ENCODE results near the gene PPP1R1A.
A peak's percentile ranks its signal among the peaks of the same experiment; 100 is the strongest.

PPP1R1A gene

DNA sequence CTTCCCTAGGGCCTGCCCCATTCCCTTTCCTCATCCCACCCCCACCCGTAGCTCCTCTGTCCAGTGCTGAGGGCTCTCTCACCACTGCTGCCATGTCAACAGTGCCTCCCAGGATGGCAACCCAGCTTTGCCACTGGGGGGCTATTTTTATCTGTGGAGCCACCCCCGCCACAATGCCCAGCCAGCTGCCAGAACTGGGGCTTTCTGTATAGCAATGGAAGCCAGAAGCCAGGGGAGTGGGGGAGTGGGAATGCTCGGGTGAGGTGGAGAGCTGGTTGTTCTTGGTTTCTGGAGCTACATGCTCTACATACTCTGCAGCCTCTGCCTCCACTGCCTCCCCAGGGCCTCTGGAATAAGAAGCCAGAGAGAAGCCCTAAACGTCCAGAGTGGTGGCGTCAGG, 30.1 kb downstream of the PPP1R1A start:
- in situ Hi-C loops (cut with MboI; ENCODE audit: low sequenced_read_pairs): no loop called here
- Histone ChIP-seq H3K27me3 (ENCODE audit: low read depth) (peaks cover 4% of the 10 kb centered on the region; the same call in 1 of the 2 replicates), H3K4me3 (no peak overlapping the region), H3K9me3 (no peaks in the 10 kb centered on the region), H3K36me3 (replicated peaks) (no peaks in the 10 kb centered on the region), H3K4me1 (no peaks in the 10 kb centered on the region)
- DNase-seq (ENCODE audit: low spot score in 2 of 2): no peak

DNA sequence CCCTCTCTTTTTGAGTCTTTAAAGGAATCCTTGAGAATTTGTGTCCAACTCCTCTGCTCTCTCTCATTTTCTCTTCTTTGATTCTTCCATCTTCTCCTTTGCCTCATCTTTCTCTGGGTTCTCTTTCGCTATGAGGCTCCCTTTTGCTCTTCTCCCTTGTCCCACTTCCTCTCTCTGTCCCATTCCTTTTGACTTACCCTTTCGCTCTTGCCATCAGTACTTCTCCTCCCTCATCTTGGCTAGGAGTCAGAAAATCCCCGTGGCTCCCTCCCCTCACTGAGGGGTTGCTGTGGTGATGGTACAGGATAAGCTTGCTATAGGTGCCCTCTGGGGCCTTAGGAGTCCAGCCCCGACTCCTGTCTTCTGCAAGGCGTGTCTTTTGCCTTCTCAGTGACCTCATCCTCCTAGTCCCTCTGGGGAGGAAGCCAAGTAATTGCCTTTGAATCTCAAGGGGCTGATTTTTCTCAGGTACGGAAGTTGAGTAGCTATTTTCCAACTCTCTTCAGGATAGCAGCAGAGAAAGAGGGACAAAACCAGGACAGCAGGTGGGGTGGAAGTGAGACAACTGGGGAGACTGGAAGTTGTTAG, 32.7 kb downstream of the PPP1R1A start:
- no peak overlapping the region for H3K4me3 ChIP-seq
- in situ Hi-C loops (cut with MboI; ENCODE audit: low sequenced_read_pairs): no loop called here
- H3K9me3 ChIP-seq: no peaks in the 10 kb centered on the region
- no peak for DNase-seq (ENCODE audit: low spot score in 2 of 2)
- H3K4me1 ChIP-seq: no peaks in the 10 kb centered on the region
- no peaks in the 10 kb centered on the region for H3K36me3 ChIP-seq (replicated peaks)
- H3K27me3 ChIP-seq (ENCODE audit: low read depth): peaks cover 8% of the 10 kb centered on the region

DNA sequence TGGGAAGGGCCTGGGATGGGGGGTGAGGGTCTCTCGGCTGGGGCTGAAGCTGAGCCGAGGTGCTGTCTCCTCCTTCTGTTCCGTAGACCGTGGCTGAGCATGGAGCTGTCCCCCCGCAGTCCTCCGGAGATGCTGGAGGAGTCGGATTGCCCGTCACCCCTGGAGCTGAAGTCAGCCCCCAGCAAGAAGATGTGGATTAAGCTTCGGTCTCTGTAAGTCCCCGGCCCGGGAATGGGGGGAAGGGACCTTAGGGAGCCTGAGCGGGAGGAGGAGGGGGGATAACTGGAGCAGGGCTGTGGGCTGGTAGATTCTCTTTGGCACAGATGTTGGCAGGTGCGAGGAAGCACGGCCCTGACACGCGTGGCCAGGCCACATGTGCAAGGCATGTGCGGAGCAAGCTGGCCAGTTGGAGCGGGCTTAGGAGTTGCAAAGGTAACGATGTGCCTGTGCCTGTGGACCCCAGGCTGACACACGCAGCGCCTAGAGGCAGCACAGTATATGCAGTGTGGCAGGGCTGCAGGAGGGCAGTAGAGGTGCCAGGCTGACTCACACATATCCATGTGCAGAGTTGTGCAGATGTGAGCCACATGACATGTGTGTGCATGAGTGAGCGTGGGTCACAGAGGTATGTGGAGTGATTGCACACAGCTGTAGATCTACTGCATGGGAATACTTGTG, 38.5 kb downstream of the PPP1R1A start:
- Histone ChIP-seq H3K4me1 (no peaks in the 10 kb centered on the region), H3K4me3 (peak overlapping the region; percentile 32), H3K27me3 (ENCODE audit: low read depth) (peaks cover 19% of the 10 kb centered on the region), H3K36me3 (replicated peaks) (no peaks in the 10 kb centered on the region), H3K9me3 (no peaks in the 10 kb centered on the region)
- in situ Hi-C loops (cut with MboI; ENCODE audit: low sequenced_read_pairs): no loop called here
- DNase-seq (ENCODE audit: low spot score in 2 of 2): peak in 1 of 2 experiments; percentile 23

DNA sequence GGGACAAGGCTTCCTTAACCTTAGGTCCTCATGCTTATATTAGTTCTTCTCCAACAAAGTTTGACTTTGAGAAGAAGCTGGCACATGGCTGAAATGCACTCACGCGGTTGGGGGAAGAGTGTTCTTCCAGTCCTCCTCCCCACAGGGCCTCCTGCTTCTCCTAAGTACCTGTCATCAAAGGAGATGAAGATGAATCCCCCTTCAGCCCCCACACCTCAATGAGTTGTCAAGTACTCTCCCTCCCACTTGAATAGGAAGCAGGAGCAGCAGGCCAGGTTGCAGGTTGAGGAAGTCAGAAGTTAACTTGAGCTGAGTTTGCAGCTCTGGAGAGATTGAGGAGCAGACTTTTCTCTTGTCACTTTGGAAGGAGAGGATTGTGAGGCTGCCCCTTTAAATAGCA, 41.9 kb downstream of the PPP1R1A start:
- in situ Hi-C loops (cut with MboI; ENCODE audit: low sequenced_read_pairs): no loop called here
- H3K36me3 ChIP-seq (replicated peaks): no peaks in the 10 kb centered on the region
- H3K27me3 ChIP-seq (ENCODE audit: low read depth): peaks cover 16% of the 10 kb centered on the region

DNA sequence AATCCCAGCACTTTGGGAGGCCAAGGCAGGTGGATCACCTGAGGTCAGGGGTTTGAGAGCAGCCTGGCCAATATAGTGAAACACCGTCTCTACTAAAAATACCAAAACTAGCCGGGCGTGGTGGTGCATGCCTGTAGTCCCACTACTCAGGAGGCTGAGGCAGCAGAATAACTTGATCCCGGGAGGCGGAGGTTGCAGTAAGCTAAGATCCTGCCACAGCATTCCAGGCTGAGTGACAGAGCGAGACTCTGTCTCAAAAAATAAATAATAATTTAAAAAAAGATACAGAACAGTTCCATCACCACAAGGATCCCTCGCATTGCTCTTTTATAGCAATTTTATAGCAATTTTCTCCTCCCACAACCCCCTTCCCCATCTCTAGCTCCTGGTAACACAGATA, 43.7 kb downstream of the PPP1R1A start:
- H3K4me1 ChIP-seq: peaks cover 3% of the 10 kb centered on the region
- in situ Hi-C loops (cut with MboI; ENCODE audit: low sequenced_read_pairs): no loop called here
- no peak overlapping the region for H3K4me3 ChIP-seq
- no peaks in the 10 kb centered on the region for H3K9me3 ChIP-seq
- no peaks in the 10 kb centered on the region for H3K36me3 ChIP-seq (replicated peaks)
- H3K27me3 ChIP-seq (ENCODE audit: low read depth): peaks cover 11% of the 10 kb centered on the region
- no peak for DNase-seq (ENCODE audit: low spot score in 2 of 2)

More for the DNA sequence above, 41.9 kb downstream of the PPP1R1A start:
- Histone ChIP-seq H3K9me3 (no peaks in the 10 kb centered on the region), H3K4me1 (peaks cover 3% of the 10 kb centered on the region), H3K4me3 (no peak overlapping the region)
- DNase-seq (ENCODE audit: low spot score in 2 of 2): no peak

DNA sequence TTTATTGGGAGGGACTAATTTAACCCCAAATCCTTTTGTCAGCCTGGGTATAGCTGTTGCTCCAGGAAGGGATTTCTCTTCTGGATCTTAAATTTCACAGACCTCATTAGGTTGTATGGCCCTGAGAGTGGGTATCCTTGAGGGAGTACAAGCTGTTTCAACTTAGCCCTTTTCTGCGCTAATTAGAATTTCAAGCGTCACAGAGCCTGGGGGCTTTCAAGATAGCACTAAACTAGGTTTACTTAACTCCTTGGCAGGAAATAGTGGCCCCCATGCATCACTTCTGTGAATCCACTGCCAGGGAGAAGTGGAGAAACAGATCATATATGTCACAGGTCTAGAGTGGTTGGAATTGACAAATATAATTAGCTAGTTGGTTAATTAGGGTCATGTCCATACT, 44.9 kb downstream of the PPP1R1A start:
- no peaks in the 10 kb centered on the region for H3K36me3 ChIP-seq (replicated peaks)
- no peak for DNase-seq (ENCODE audit: low spot score in 2 of 2)
- in situ Hi-C loops (cut with MboI; ENCODE audit: low sequenced_read_pairs): no loop called here
- no peak overlapping the region for H3K4me3 ChIP-seq
- H3K27me3 ChIP-seq (ENCODE audit: low read depth): peaks cover 4% of the 10 kb centered on the region; the same call in 1 of the 2 replicates
- H3K4me1 ChIP-seq: peaks cover 3% of the 10 kb centered on the region
- no peaks in the 10 kb centered on the region for H3K9me3 ChIP-seq

DNA sequence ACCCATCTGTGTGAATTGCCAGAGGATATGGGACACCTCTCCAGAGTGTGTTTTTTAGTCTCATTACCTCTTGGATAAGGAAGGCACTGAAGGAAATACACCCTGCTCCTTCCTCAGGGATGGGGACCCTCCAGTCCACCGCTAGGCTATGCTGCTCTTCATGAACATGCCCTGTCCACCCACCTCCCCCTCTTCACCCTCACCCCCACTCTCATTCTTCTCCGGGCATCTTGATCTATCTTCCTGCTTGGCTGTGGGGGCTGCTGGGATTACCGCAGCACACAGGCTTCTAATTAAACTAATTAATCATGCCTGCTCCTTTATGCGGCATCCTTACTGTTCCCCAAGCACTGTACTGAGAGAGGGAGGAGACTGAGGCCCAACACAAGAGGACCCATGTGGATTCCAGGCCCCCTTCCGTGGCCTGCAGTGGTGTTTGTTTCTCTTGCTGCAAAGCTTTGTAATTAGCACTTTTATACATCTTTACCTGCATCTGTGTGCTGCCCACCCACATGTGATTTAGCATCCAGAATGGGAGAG, 46.6 kb downstream of the PPP1R1A start:
- no peaks in the 10 kb centered on the region for H3K27me3 ChIP-seq (ENCODE audit: low read depth)
- no peaks in the 10 kb centered on the region for H3K36me3 ChIP-seq (replicated peaks)
- no peaks in the 10 kb centered on the region for H3K9me3 ChIP-seq
- H3K4me1 ChIP-seq: peaks cover 3% of the 10 kb centered on the region
- no peak overlapping the region for H3K4me3 ChIP-seq
- in situ Hi-C loops (cut with MboI; ENCODE audit: low sequenced_read_pairs): no loop called here
- DNase-seq (ENCODE audit: low spot score in 2 of 2): no peak

DNA sequence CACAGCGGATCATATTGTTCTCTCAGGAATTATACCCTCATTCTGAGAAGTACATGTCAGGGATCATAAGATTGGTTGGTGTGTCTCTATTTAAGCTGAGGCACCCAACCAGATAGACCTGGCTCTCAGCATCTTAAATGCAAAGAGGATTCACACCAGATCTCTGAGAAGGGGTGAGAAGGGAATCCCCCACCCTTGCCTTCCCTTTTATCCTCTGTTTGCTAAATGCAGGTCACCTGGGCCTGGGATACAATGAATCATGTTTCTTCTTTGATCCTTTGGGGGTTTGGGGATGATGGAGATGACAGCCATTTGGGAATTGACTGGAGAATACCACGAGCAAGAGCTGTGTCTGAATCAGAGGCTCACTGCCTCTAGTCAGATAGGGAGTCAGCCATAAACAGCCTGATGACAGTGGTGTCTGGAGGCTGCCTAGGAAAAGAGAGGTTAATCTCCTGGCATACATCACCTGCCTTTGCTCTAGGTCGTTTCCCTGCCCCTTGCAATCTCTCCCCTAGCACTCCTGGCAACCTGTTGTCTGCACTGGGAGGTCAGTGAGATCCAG, 50.2 kb downstream of the PPP1R1A start:
- H3K9me3 ChIP-seq: no peaks in the 10 kb centered on the region
- peaks cover 3% of the 10 kb centered on the region for H3K4me1 ChIP-seq
- H3K27me3 ChIP-seq (ENCODE audit: low read depth): peaks cover 4% of the 10 kb centered on the region; the same call in 1 of the 2 replicates
- in situ Hi-C loops (cut with MboI; ENCODE audit: low sequenced_read_pairs): no loop called here
- no peaks in the 10 kb centered on the region for H3K36me3 ChIP-seq (replicated peaks)
- no peak overlapping the region for H3K4me3 ChIP-seq
- no peak for DNase-seq (ENCODE audit: low spot score in 2 of 2)

DNA sequence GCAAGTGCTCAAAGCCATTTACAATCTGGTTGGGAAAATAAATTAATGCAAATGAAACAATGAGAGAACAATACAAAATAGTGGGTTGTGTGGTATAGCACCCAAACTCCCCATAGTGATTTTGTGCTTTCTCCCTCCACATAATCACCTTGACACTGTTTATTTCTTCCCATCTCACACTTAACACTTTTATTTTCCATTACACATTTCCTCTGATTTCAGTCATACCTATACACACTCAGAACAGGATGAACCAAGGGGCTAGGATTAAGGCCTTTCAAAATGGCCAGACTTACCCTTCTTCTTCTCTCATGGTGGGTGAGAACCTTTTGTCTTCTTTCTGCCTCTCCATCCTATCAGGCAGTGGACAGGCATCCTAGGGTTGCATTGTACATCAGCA, 53.0 kb downstream of the PPP1R1A start:
- in situ Hi-C loops (cut with MboI; ENCODE audit: low sequenced_read_pairs): no loop called here
- Histone ChIP-seq H3K27me3 (ENCODE audit: low read depth) (peaks cover 23% of the 10 kb centered on the region), H3K4me1 (no peaks in the 10 kb centered on the region)

DNA sequence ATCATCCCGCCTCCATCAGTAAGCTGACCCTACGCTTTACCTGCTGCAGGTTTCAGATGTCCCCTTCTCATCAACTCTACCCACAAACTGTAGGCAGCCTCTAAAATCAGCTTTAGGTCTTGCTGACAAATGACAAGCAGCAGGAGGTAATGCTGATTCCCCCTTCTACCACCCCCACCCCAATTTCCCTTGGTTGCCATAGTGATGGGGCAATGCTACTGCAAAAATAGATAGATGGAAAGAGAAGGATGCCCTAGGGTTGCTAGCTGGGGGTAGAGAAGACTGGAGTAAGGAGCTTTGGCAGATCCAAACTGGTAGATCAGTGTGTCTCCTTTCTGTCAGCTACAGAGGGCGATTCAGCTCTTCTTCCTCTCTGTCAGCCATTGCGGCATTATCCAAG, 58.9 kb downstream of the PPP1R1A start:
- Histone ChIP-seq H3K4me1 (no peaks in the 10 kb centered on the region), H3K4me3 (no peak overlapping the region), H3K9me3 (no peaks in the 10 kb centered on the region), H3K36me3 (replicated peaks) (no peaks in the 10 kb centered on the region), H3K27me3 (ENCODE audit: low read depth) (peaks cover 33% of the 10 kb centered on the region)
- DNase-seq (ENCODE audit: low spot score in 2 of 2): no peak
- in situ Hi-C loops (cut with MboI; ENCODE audit: low sequenced_read_pairs): no loop called here

More for the DNA sequence above, 53.0 kb downstream of the PPP1R1A start:
- Histone ChIP-seq H3K36me3 (replicated peaks) (no peaks in the 10 kb centered on the region), H3K9me3 (no peaks in the 10 kb centered on the region), H3K4me3 (no peak overlapping the region)
- DNase-seq (ENCODE audit: low spot score in 2 of 2): no peak

Measured in HAP-1 (cell line).